Fibroblast of peridontal ligament (primary cell): ENCODE data around the gene GINS2.

Experiments used
- DNase-seq: peaks from one replicate; pipeline ENCODE4 v3.0.0-alpha.2; 2010; ENCODE audit errors: extremely low read depth

GINS2 gene

GRCh38 chr16:85640254-85640558 lies 48.5 kb downstream of the GINS2 start:
- no peak for DNase-seq

GRCh38 chr16:85639529-85640253 lies 49.1 kb downstream of the GINS2 start:
- DNase-seq: no peak

DNA sequence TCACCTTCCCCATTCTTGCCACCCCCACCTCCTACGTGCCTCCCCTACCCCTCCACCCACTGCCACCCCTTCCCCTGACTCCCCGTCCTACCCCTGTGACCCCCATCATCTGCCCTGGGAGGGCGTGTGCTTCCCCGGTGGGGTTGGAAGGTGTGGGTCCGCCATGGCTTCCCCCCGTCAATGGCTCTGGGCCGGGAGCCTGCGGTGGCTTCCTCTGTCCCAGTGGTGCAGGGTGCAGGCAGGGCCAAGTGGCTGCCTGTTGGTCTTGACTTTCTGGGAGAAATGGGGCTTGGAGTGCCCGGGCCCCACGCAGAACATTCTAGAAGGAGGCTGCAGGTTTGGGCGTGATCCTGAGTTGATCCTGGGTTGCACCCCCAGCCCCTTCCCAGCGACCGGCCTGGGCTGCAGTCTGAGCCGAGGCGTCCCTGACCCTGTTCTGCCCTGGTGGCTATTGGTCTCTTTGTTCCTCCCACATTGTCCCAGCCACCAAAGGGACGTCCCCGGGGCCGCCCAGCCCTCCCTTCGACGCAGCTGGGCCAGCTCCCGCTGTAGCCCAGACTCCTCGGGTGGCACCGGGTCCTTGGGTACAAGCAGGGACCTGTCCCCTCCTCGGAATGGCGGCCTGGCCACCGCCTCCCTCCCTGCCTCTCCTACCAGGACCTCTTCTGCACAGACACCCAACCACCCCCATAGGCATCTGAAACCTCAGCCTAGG lies 49.9 kb downstream of the GINS2 start:
- no peak for DNase-seq

GRCh38 chr16:85637808-85638647 lies 50.7 kb downstream of the GINS2 start:
- DNase-seq: no peak

DNA sequence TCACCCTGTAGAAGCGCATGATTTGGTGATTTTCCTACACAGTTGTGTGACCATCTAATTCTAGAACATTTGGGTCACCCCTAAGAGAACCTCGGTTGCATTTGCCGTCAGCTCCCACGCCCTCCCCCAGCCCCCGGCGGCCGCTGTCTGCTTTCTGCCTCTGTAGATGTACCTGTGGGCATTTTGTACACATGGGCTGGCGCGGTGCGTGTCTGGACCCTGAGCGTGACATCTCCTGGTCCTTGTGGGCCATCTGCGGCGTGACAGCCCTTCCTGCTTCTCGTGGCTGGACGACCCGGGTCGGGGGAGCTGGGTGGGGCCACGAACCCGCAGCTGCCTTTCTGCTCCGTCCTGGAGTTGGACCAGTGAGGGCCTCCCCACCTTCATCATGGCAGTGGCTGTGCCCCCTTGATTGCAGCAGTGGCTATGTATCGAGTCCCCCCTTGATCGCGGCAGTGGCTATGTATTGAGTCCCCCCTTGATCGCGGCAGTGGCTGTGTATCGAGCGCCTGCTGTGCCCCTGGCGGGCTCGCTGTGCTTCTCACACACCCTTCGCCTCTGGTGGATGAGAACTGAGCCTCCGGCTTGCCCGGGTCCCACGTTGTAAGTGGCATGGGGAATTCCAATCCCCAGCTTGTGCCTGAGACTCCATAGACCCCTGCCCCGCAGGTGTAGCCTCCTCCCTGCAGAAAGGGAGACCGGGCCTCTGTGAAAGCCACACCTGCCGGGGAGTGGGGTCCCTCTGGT lies 51.5 kb downstream of the GINS2 start:
- no peak for DNase-seq

GRCh38 chr16:85636234-85636812 lies 52.4 kb downstream of the GINS2 start:
- DNase-seq: no peak

DNA sequence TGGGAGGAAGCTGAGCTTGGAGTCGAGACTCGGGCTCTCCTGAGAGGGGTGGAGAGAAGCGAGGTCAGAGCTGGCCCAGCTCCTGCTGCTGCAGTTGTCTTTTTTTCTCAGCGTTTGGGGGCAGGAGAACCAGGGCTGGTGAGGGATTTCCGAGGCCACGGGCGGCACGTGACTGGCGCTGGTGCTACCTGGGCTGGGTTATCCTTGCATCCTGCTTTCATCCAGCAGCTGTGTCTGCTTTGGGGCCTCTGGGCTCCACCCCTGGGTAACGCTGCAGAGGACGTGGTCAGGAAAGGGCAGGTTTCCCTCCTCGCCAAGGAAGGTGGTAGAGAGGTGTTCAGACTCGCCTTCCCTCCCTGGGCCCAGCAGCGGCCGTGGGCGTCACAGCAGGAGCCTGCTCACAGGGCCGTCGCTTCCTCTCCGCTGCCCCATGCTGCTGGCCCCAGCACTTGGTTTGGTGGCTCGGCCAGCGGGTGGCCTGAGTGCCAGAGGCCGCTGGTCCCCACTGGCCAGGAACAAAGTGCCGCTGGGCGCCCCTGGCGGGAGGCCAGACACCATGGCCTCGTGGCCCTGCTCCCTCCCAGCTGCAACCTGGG lies 53.1 kb downstream of the GINS2 start:
- DNase-seq: no peak

DNA sequence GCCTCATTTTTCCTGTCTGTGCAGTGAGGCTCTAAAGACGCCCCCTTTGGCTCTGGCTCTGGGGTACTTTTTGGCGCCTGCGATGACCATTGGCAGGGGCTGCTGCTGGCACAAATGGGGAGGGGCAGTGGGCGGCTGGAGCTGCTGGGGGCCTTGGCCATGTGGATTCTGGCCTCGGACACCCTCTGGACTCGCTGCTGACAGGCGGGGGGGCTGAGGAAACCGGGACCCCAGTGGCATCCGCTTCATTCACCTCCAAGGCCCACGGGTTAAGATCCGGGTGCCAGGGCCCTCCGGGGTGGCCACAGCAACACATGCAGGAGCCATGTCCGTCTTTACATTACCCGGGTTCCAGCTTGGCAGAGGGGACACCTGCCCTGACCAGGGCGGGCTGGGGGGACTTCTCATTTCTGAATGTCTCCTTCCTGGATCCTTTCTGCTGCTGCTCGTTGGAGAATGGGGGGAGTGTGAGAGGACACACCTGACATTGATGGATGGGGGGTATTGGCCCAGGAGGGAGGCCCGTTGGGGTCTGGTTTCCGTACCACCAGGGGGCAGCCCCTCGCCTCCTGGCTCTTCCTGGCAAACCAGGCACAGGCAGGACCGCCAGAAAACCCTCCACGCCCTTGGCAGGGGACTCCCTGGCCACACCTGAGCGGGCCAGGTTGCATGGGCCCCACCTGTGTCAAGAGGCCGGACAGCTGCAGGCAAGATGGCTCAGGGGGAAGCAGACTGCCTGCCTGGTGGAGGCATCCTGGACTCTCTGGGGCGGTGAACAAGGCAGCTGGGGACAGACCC lies 53.8 kb downstream of the GINS2 start:
- DNase-seq: no peak

DNA sequence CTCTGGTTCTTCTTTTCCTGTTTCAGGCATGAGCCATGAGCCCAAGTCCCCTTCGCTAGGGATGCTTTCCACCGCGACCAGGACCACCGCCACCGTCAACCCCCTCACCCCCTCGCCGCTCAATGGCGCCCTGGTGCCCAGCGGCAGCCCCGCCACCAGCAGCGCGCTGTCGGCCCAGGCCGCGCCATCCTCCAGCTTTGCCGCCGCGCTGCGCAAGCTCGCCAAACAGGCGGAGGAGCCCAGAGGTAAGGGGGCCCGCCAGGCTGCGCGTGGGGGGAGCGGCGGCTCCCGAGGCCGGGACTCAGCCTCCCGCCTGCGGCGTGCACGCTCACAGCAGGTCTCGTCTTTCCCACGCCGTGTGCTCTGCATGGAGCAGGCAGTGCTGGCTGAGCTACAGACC lies 54.9 kb downstream of the GINS2 start:
- DNase-seq: no peak

DNA sequence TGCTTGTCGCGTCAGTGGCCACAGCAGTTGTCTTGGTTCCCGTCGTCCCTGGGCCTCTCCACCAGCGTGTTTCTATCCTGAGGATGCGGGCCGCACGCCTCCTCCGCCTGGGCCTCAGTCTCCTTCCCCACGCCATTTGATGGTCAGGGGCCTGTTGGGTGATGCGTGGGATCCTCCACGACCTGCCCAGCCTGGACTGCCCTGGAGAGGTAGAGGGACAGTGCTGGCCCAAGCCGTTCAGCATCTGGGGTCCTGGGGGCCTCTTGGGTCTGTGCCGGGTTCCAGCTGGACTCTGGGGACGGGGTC lies 55.4 kb downstream of the GINS2 start:
- DNase-seq: no peak

DNA sequence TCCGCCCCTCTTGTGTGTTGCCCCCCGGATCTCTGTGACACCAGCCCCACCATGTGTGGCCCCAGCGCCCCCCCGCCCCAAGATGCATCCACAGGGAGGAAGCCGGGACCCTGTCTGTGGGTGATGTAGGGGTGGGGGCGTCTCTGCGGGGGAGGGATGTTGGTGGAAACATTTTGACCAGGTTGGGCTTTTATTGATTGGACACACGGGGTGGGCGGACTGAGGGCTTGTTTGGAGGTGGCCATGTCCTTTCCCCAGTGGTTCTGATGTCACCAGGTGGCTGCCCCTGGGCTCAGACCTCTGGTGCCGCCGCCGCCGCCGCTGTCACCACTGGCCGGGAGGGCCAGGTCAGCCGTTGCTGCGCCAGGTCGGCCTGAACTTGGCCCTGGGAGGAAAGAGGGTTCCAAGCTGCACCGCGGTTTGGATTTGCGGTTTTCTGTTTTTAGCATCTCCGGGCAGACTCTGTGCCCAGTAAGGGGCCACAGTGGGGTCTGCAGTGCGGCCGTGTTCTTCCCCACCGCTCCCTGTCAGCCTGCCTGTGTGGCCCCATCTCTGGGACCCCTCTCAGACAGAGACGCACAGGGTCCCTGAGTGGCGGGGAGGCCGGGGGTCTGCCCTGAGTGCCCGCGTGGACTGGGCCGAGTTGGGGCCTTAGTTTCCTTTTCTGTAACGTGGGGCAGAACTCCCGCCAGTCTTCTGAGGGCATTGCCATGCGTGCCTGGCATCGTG lies 55.9 kb downstream of the GINS2 start:
- no peak for DNase-seq

- no peak for DNase-seq
These were observed 56.9 kb downstream of the GINS2 start for GRCh38 chr16:85631802-85632393.

- DNase-seq: no peak
These were observed 57.5 kb downstream of the GINS2 start for GRCh38 chr16:85631230-85631629.

GRCh38 chr16:85629853-85630252 lies 58.9 kb downstream of the GINS2 start:
- DNase-seq: no peak

DNA sequence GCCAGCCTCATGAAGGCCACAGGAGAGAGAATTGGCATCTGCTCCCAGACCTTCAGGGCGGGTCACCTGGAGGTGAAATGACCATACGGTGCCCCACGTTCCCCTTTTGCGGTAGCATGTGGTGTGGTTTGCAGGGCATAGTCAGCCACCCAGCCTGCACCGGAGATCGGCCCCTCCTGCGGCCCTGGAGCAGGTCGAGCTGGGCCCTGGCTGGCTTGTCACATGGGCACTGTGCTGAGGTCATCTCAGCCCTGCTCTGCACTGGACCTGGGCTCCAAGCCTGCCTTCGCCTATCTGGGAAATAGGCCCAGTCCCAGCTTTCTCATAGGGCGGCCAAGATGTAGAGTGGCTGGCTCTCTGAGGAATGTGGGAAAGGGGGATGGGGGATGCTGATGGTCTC lies 59.4 kb downstream of the GINS2 start:
- DNase-seq: no peak

GRCh38 chr16:85628645-85629044 lies 60.1 kb downstream of the GINS2 start:
- DNase-seq: no peak

DNA sequence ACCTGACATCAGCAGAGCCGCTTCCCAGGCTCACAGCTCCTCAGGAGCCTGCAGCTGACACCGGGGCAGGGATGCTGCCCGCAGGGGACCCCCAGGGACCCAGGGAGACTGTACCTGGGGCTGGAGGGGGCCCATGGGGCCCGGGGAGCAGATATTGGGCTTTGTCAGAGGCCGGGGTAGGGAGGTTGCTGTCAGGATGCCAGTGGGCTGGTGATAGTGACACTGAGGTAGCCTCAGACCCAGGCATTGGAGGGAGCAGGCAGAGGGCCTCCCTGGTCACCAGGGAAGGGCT lies 60.5 kb downstream of the GINS2 start:
- DNase-seq: no peak

GRCh38 chr16:85627526-85628264 lies 61.1 kb downstream of the GINS2 start:
- no peak for DNase-seq

DNA sequence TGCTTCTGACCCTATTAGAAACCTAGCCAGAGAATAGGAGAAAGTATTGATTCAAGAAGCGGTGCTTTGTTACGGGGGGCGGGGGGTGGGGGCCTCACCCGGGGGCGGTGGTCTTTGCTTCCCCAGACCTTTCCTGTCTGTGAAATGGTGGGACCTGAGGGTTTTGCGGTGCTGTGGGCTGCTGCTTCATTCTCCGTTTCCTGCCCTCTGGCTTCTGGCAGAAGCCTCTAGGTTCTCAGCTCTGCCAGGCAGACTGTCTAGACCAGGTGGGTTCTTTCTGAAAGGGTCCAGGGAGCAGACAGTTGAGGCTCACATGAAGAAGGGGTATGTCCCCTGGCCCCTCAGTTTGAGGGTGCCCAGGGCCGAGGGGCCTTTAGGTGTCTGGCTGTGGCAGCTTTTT lies 61.7 kb downstream of the GINS2 start:
- no peak for DNase-seq
